EL (cell line): ENCODE measurements around the gene OR5M3.

Experiments used
- DNase-seq: peaks from one replicate; pipeline ENCODE4 v3.0.0-alpha.2; 2016

The OR5M3 gene

DNA sequence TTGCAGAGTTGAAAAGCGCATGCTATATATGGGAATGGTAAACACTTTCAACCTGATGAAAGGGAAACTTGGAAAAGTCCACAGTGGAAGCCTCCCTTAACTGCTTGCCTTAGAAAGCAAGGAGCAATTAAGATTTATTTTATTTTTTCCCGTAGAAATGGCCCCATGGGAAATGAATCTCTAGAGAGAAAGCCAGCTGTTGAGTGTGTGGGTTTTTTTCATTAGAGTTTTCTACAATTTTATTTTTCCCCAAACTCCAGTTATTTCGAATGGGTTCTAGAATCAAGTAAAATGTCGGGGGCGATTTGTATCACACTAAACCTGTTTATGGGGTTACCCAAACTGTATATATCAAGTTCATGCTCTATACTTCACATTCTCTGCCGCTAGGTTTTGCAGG lies at the start of gene OR5M3:
TSS of gene OR5M3 (minus strand) at position 101 of the 400 bp plus-strand sequence. CDS start 2,855 bp downstream, outside the sequence.
- DNase-seq: no peak

DNA sequence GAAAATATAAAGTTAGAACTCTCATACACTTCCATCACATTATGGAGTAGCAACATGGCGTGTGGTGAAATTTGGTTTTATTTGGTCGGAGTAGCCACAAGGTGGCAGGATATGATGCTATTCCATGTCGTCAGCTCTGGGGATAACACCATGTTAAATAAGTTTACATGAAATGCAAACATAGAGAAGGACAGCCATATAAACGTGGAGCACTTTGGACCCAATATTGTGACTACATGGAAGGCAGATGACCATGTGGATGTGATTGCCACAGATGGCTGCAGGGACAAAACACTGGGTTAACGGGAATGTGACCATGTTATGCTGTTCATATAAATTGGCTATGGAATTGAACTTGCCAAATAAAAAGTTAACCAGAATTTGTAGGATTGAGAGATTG lies 48.9 kb upstream of the OR5M3 start:
- DNase-seq: no peak

DNA sequence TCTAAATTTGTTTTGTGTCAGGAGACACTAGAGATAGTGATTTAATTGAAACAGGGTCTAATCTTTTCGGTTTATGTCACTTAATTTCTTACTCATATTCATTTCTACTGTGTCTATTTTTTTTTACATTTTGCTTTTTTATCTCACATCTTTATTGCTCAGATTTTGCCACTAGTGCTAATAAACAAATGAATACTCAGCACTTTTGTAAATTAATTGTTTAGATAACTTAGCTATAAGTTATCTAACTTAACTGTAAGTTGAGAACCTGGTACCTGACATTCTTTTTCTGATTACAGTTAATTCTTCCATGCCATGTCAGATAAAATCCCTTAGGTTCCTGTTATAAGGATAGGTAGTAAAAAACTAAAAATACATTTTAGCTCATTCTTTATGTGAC lies 40.1 kb upstream of the OR5M3 start:
- DNase-seq: no peak

DNA sequence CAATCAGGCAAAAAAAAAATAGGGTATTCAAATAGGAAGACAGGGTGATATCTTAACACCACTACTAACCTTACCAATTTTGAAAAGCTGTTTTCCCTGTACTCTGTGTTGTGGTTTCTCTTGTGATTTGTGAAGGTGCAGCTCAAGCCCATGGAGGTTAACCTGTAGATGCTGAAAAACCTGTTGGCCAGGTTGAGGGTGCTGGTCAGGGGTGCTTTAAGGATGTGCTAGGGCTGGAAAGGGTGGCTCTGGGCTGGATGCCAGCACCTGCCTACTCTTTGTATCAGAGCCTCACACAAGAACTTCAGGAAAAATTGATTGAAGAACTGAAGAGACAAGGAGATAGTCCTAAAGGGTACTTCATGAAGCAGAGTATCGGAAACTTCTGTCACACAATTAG lies 36.3 kb upstream of the OR5M3 start:
- DNase-seq: no peak

DNA sequence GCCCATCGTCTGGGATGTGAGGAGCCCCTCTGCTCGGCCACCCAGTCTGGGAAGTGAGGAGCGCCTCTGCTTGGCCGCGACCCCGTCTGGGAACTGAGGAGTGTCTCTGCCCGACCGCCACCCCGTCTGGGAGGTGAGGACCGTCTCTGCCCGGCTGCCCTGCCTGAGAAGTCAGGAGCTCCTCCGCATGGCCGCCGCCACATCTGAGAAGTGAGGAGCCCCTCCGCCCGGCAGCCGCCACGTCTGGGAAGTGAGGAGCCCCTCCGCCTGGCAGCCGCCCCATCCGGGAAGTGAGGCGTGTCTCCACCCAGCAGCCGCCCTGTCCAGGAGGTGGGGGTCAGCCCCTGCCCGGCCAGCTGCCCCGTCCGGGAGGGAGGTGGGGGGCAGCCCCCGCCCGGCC lies 23.9 kb upstream of the OR5M3 start:
- no peak for DNase-seq

DNA sequence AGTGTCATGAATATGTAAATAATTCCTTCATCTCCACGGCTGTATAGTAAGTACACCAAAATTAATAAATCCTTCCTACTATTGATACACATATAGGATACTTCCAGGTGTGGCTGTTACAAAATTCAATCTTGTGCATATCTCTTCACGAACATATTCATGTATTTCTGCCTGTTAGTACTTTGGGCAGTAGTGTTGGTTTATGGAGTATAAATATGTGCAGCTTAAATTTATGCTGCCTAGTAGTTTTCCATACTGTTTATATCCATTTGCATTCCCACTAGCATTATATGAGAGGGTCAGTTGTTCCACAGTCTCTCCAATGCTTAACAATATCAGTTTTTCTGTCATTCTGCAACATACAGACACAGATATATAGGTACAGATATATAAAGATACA lies 22.0 kb upstream of the OR5M3 start:
- no peak for DNase-seq

DNA sequence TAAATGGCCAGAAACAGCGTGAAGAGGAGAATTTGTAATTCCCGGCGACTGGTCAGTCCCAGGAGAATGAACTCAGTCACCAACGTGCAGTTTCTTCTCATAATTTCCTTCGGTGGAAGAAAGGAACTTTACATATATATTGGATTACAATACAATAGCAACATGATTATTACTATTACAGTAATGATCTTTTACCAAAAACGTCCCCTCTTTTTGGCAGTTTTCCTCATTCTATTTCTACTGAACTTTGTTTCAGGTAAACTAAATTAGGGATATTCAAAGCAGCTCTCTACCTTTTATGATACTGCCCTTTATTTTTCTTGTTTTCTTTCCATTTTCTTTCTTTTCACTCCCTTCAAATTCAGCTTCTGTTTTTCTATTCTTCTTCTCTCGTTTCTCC lies 18.1 kb upstream of the OR5M3 start, which contains the start of gene OR5M8:
TSS of gene OR5M8 (minus strand) at position 101 of the 400 bp plus-strand sequence. CDS start at position 101, 0 bp downstream.
- DNase-seq: no peak

DNA sequence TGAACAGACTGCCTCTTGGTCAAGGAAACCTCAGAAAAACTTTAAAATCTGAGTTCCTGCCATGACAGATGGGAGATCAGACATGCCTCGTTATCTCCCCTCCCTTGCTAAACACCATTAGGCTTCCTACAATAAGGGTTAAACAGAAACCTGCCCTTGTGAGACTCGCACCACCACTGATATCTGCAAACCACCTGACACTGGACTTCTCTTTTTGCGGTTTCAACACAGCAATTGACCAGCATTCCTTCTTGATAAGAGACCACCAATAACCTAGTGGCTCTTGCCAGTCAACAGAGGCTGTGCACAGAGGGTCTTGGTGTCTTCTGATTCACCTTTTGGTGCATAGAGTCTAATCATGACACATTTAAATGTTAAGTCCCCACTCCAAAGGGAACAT lies 13.6 kb upstream of the OR5M3 start:
- no peak for DNase-seq

DNA sequence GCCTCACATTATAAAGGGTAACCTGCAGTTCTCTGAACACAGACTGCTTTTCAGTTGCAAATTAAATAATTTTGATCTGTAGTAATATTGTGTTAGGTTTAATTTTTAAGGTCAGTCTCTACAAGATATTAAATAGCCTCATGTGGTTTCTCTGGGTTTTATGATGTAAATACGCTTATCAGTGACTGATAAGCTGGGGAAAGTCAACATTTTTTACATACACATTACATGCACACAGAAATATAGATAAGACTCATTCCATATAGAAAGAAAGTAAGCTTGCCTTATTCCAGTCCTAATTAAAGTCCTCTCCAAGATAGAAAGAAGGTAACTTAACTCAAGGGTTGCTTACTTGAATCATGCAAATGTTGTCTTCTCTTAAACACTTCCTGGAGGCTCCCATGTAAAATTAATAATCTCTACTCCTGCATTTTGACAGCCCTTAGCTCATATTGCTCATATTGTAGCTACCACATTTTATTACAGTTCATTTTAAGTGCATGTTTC lies 1.6 kb upstream of the OR5M3 start:
- DNase-seq: no peak

DNA sequence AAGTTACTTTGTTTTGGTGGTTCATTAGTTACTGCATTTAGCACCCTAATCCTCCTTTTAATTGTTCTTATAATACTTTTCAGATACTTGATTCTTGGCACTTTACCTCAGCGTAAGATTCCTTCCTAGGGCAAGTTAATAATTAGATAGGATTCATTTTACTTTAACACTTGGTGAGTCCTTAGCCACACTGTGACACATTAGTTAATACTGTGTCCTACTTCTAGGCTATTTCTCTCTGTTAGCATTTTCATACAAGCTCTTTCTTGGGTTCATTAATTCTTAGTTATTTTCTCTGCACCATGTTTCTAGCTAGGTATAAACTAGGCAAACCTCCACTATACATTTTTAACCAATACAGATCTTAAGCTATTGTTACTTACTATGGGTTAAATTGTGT lies 16.1 kb downstream of the OR5M3 start:
- DNase-seq: no peak

DNA sequence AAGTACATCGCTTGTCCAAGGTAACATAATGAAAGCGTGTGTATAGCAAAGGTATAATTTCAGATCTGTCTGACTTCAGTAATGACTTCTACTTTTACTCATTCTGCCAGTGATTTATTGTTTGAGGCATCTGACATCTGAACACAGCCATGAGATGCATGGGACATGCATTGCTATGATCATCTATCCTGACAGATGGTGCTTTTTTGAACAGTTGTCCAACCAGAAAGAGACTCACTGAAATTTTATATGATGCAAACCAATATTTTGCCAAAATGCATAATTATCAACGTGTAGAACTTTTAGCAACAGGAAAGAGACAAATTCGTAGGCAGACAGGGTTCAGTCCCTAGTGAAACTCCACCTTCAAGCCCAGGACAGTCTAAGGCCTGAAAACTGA lies 19.6 kb downstream of the OR5M3 start:
- no peak for DNase-seq
